Immature natural killer cell (primary cell): ENCODE measurements around the gene RFX7. TPM values are rescaled to one million over a fixed set of nuclear protein-coding genes. Genes with fewer than 3 reads are reported as not detected.
"Not testable (repeated sequence)": the region's sequence is repeated elsewhere in the genome, so short reads cannot be mapped to it uniquely, and the experiment has no call there.

Experiments
- DNase-seq, 3 donors: peaks; one replicate each; pipeline ENCODE4 v3.0.0; 2022; ENCODE audit warnings: mixed read lengths in 1 of 3
- H3K27ac Mint-ChIP-seq, 6 donors: one replicate each; pipeline ENCODE4 v1.8.0; 2020; ENCODE audit warnings: mixed read lengths in 6 of 6, mild to moderate bottlenecking in 5 of 6, inconsistent platforms in 4 of 6, moderate library complexity in 3 of 6
- H3K27me3 Mint-ChIP-seq, 3 donors: one replicate each; pipeline ENCODE4 v1.8.0; 2020 to 2021; ENCODE audit warnings: low read depth in 3 of 3, mild to moderate bottlenecking in 3 of 3, mixed read lengths in 3 of 3, moderate library complexity in 3 of 3, inconsistent platforms in 1 of 3
- H3K36me3 Mint-ChIP-seq, 3 donors: one replicate each; pipeline ENCODE4 v1.8.0; 2020; ENCODE audit warnings: mixed read lengths in 3 of 3, inconsistent platforms in 2 of 3, mild to moderate bottlenecking in 2 of 3
- H3K4me1 Mint-ChIP-seq, 2 donors: one replicate each; pipeline ENCODE4 v1.8.0; 2020; ENCODE audit warnings: inconsistent platforms in 2 of 2, mild to moderate bottlenecking in 2 of 2, mixed read lengths in 2 of 2, moderate library complexity in 1 of 2
- H3K4me3 Mint-ChIP-seq, 5 donors: one replicate each; pipeline ENCODE4 v1.8.0; 2020; ENCODE audit warnings: mild to moderate bottlenecking in 5 of 5, mixed read lengths in 5 of 5, inconsistent platforms in 3 of 5, moderate library complexity in 3 of 5
- H3K9me3 Mint-ChIP-seq, 6 donors: one replicate each; pipeline ENCODE4 v1.8.0; 2020; ENCODE audit warnings: mild to moderate bottlenecking in 6 of 6, mixed read lengths in 6 of 6, inconsistent platforms in 4 of 6, moderate library complexity in 3 of 6
- polyA plus RNA-seq, 3 donors: library from polyadenylated mRNA; unstranded; fragments of 300-500 nt; fragmentation: Illumina TruSeq; gene quantifications; one replicate each; pipeline ENCODE4 v1.2.3, GENCODE V29; 2021

Gene RFX7
- 1 to 10 TPM in 2 of 3 donors, under 1 TPM in 1; 0.03 to 4.7 (median 2.4) TPM for polyA plus RNA-seq

DNA sequence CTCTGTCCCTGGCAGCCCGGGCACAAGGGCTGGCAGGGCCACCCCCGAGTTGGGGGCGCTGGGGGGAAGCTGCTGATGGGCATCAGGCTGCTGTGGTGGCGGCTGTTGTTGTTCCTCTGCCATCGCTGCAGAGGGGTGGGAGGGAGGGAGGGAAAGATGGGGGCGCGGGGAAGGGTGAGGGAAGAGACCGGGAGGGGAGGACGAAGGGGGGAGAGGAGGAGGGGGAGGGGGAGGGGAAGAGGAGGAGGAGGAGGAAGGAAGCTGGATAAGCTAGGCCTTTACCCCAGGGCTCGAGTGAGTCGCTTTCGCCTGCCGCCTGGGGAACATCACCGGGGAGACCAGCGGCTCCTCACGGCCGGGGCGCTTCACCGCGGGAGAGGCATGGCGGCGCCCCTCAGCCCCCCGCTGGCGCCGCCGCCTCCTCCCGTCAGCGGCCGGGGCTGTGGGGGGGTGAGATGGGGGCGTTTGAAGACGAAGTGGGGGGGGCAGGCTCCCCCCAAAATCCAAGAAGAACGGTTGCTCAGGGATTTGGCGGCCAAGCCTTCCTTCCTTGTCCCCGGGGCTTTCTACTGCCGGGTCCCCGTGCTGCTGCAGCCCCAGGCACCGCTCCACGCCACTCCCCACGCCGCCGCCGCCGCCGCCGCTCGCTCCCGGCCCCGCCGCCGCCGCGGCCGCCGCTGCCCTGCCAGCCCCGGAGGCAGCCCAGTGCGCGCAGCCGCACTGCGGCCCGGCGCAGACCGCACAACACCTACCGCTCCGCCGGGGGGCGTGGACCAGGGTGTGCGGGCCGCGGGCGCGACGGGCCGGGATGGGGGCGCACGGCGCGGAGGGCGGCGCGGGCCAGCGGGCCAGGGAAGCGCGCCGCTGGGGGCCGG, at the start of gene RFX7:
TSS of gene RFX7 (minus strand) at position 717 of the 875 bp plus-strand sequence. CDS start at position 123, 594 bp downstream.
- Mint-ChIP-seq H3K9me3 (no peaks in the 10 kb centered on the region), H3K27me3 (peaks cover 6 to 10% (median 10%) of the 10 kb centered on the region in 3 donors), H3K27ac (peak within 1 kb of the TSS; percentile 80 to 94 (median 88)), H3K4me3 (peak within 1 kb of the TSS; percentile 86 to 95 (median 93)), H3K4me1 (peaks cover 44 to 60% of the 10 kb centered on the region in 2 donors), H3K36me3 (no peaks in the 10 kb centered on the region)
- peak; percentile 83 to 85 (median 83) for DNase-seq

DNA sequence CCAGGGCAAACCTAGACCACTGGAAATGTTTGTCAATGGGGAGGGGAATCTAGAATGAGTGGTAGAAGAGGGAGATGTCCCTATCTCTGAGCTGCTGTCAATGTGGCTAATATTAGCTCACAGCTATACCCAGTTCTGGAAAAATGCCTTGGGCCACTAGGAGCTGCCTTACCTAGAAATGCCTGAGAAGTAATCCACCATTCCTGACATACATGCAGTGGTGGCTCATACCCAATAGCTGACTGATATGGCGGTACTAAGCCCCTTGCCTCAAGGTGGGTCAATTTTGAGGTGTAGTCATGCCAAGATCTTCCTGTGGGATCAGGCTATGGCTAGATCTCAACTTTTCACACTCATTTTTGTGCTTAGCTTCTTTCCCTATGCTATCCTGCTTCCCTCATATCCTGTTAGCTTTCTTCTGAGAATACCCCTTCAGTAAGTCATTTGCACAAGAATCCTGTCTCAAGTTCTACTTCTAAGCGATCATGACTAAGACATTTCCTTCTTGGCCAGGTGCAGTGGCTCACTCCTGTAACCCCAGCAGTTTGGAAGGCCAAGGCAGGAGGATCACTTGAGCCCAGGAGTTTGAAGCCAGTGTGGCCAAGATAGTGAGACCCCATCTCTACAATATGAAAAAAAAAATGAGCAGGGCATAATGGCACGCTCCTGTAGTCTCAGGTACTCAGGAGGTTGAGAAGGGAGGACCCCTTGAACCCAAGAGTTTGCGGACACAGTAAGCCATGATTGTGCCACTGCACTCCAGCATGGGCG, 49.1 kb upstream of the RFX7 start:
- Mint-ChIP-seq H3K9me3 (peaks cover 2 to 18% (median 7%) of the 10 kb centered on the region in 6 donors), H3K27me3 (peaks cover 0 to 7% (median 5%) of the 10 kb centered on the region in 3 donors), H3K27ac (no peak overlapping the region), H3K4me1 (no peaks in the 10 kb centered on the region), H3K36me3 (no peaks in the 10 kb centered on the region), H3K4me3 (no peak overlapping the region)
- DNase-seq, result no peak

DNA sequence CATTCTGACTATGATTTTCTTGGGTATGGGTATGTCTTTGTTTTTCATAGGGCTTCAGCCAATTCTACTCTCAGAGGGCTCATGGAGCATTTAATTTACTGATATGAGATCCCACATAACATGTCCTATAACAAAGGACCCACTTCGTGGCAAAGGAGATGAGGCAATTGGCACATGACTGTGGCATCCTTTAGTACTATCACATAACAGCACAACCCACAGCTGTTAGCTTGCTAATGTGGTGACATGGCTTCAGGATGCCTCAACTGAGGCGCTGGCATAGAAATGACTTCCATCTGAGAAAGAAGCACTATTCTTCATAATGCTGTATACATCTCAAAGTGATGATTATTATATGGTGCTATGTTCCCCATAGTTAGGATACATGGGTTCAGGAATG, 48.1 kb upstream of the RFX7 start:
- H3K27me3 Mint-ChIP-seq, result peaks cover 0 to 5% (median 5%) of the 10 kb centered on the region in 3 donors
- no peak overlapping the region for H3K27ac Mint-ChIP-seq
- no peak overlapping the region for H3K4me3 Mint-ChIP-seq
- peaks cover 2 to 18% (median 7%) of the 10 kb centered on the region in 6 donors for H3K9me3 Mint-ChIP-seq
- H3K36me3 Mint-ChIP-seq, result no peaks in the 10 kb centered on the region
- no peaks in the 10 kb centered on the region for H3K4me1 Mint-ChIP-seq
- no peak for DNase-seq

DNA sequence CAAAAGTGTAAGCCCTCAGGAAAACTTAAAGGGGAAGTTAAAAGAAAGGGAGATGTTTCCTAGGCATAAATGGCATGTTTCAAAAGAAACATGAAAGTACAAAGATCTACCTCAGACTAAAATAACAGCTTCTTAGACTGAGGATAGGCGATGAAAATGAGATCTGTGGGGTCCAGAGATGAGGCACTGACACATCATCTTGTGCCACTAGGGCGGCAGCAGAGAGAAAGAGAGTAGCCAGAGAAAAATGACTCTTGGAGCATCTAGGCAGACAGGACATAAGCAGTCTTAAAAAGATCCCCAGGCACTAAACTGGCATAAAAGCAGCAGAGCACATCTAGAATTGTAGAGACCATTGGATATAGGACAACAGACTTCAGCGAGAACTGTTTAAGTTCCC, 42.5 kb upstream of the RFX7 start:
- H3K27me3 Mint-ChIP-seq, result peaks cover 2 to 8% (median 5%) of the 10 kb centered on the region in 3 donors
- H3K27ac Mint-ChIP-seq, result no peak overlapping the region
- peaks cover 2 to 18% (median 7%) of the 10 kb centered on the region in 6 donors for H3K9me3 Mint-ChIP-seq
- no peaks in the 10 kb centered on the region for H3K36me3 Mint-ChIP-seq
- H3K4me1 Mint-ChIP-seq, result no peaks in the 10 kb centered on the region
- DNase-seq, result no peak
- H3K4me3 Mint-ChIP-seq, result no peak overlapping the region

DNA sequence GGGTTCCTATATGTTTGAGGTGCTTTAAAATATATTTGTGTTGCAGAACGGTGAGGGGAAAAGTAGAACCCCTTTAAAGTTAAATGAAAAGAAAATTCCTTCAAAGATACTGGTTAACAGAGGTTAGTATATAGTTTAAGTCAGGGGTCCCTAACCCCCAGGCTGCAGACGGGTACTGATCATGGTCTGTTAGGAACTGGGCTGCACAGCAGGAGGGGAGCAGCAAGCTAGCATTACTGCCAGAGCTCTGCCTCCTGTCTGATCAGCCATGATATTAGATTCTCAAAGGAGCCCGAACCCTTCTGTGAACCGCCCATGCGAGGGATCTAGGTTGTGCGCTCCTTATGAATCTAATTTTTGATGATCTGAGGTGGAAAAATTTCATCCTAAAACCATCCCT, 37.5 kb upstream of the RFX7 start:
- peaks cover 0 to 18% (median 4%) of the 10 kb centered on the region in 6 donors for H3K9me3 Mint-ChIP-seq
- no peak overlapping the region for H3K27ac Mint-ChIP-seq
- DNase-seq, result no peak
- H3K4me1 Mint-ChIP-seq, result no peaks in the 10 kb centered on the region
- peaks cover 0 to 18% (median 5%) of the 10 kb centered on the region in 3 donors for H3K27me3 Mint-ChIP-seq
- H3K36me3 Mint-ChIP-seq, result peaks cover 0 to 10% (median 0%) of the 10 kb centered on the region in 3 donors
- H3K4me3 Mint-ChIP-seq, result no peak overlapping the region

DNA sequence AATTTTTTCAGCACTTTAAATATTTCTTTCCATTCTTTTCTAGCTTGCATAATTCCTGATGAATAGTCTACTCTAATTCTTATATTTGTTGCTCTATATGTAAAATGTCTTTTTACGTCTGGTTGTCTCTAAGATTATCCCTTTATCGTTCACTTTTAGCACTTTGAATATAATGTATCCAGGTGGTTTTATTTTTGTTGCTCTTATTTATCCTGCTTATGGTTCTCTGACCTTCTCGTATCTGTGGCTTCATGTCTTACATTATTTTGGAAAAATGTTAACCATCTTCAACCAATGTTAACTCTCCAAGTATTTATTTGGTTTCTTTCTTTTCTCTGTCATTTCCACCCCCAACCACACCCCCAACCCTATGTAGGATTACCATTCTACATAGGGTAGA, 30.0 kb upstream of the RFX7 start:
- no peak for DNase-seq
- peaks cover 0 to 10% (median 5%) of the 10 kb centered on the region in 3 donors for H3K36me3 Mint-ChIP-seq
- no peak overlapping the region for H3K27ac Mint-ChIP-seq
- H3K4me3 Mint-ChIP-seq, result no peak overlapping the region
- H3K9me3 Mint-ChIP-seq, result peaks cover 0 to 37% (median 7%) of the 10 kb centered on the region in 6 donors
- H3K4me1 Mint-ChIP-seq, result no peaks in the 10 kb centered on the region
- H3K27me3 Mint-ChIP-seq, result peaks cover 2 to 20% (median 5%) of the 10 kb centered on the region in 3 donors

DNA sequence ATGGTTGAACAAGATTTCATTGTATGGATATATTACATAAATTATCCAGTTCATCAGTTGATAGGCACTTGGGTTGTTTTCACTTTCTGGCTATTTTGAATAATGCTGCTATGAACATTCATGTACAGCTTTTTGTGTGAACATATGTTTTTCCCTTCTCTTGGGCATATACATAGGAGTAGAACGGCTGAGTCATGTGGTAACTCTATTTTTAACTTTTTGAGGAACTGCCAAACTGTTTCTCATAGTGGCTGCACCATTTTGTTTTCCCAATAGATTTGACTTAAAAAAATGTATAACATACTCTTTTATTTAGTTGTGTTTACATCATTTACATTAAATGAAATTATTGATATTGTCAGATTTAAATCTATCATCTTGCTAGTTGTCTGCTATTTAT, 28.8 kb upstream of the RFX7 start:
- Mint-ChIP-seq H3K27ac (no peak overlapping the region), H3K36me3 (peaks cover 0 to 6% (median 5%) of the 10 kb centered on the region in 3 donors), H3K27me3 (peaks cover 2 to 15% (median 5%) of the 10 kb centered on the region in 3 donors), H3K4me1 (no peaks in the 10 kb centered on the region), H3K9me3 (peaks cover 0 to 26% (median 4%) of the 10 kb centered on the region in 6 donors), H3K4me3 (no peak overlapping the region)
- no peak for DNase-seq

DNA sequence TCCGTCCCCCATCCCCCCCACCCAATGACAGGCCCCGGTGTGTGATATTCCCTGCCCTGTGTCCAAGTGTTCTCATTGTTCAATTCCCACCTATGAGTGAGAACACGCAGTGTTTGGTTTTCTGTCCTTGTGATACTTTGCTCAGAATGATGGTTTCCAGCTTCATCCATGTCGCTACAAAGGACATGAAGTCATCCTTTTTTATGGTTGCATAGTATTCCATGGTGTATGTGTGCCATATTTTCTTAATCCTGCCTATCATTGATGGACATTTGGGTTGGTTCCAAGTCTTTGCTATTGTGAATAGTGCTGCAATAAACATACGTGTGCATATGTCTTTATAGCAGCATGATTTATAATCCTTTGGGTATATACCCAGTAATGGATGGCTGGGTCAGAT, 22.8 kb upstream of the RFX7 start:
- not testable (repeated sequence) for H3K4me1 Mint-ChIP-seq, H3K4me3 Mint-ChIP-seq, DNase-seq, H3K9me3 Mint-ChIP-seq, H3K27ac Mint-ChIP-seq, H3K36me3 Mint-ChIP-seq, H3K27me3 Mint-ChIP-seq

DNA sequence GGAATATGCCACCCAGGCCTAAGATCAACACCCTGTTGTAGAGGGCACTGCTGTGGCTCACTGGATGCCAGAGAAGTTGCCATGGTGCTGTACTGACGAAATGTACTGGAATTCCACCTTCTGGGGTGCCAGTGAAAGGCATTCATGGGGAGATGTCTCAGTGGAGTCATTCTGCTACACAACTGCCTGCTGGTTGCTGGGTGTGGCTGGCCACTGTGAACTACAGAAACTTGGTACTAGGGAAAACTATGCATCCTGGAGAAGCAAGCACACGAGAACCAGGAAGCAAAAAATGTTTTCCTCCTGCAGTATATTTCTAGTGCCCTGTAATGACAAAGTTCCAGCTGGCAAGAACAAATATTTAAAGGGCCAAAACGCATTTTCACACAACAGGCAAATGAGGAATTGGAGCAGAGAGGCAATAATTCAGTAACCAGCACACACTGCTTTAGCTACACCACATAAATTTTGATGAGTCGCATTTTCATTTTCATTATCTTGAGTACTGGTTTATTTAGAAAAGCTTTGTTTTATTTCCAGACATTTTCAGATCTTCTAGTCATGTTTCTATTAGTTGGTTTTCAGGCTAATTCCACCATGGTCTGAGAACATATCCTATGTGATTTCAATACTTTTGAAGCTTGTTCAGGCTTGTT, 18.3 kb upstream of the RFX7 start:
- Mint-ChIP-seq H3K27ac (no peak overlapping the region), H3K4me1 (no peaks in the 10 kb centered on the region), H3K27me3 (peaks cover 0 to 15% (median 4%) of the 10 kb centered on the region in 3 donors), H3K4me3 (no peak overlapping the region), H3K36me3 (no peaks in the 10 kb centered on the region), H3K9me3 (peaks cover 0 to 1% (median under 1%) of the 10 kb centered on the region in 6 donors)
- no peak for DNase-seq

DNA sequence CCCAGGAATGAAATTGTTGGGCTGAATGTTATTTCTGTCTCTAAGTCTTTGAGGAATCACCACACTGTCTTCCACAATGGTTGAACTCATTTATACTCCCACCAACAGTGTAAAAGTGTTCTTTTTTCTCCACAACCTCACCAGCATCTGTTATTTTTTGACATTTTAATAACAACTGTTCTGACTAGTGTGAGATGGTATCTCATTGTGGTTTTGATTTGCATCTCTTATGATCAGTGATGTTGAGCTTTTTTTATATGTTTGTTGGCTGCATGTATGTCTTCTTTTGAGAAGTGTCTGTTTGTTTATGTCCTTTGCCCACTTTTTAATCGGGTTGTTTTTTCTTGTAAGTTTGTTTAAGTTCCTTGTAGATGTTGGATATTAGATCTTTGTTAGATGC, 13.6 kb upstream of the RFX7 start:
- not testable (repeated sequence) for H3K4me1 Mint-ChIP-seq, H3K4me3 Mint-ChIP-seq, H3K9me3 Mint-ChIP-seq, H3K36me3 Mint-ChIP-seq, DNase-seq, H3K27ac Mint-ChIP-seq
- H3K27me3 Mint-ChIP-seq, result peaks cover 0 to 37% (median 4%) of the 10 kb centered on the region in 3 donors

DNA sequence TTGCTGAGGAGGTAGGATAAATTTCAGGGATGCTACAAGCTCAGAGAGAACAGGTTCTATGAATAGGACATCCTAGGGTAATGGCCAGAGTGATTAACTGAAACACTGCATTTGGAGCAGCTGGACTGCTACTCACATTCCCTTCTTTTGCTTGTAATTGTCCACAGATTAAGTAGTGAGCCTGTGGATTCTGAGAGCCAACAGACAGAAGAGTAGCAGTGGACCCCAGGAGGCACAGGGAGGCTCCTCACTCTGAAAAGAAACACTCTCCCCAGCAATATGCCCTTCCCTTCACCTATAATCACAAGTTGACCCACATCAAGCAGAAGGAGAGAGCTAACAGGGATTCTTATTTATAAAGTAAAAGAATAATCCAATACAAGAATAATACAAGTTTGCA, 10.6 kb upstream of the RFX7 start:
- Mint-ChIP-seq H3K4me3 (no peak overlapping the region), H3K9me3 (no peaks in the 10 kb centered on the region), H3K27ac (no peak overlapping the region), H3K4me1 (no peaks in the 10 kb centered on the region), H3K36me3 (no peaks in the 10 kb centered on the region), H3K27me3 (peaks cover 0 to 37% (median 4%) of the 10 kb centered on the region in 3 donors)
- no peak for DNase-seq

DNA sequence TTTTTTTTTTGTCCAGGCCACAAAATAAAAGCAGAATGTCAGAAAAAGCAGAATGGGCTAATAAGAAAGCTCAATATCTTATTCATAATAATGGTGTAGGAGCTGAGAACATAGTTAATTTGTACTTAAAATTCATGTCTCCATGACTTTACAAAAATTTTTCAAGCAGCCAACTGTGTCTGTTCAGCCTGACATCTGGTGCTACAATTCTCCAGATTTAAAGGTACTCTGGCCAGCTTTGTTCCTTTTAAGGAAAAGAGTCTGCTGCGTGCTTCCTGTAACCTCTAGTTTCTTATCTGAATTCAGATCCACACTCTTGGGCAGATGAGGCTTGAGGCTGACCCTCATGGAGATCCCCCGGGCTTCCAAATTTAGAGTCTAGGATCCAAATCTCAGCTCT, 8.7 kb upstream of the RFX7 start:
- no peak overlapping the region for H3K4me3 Mint-ChIP-seq
- no peaks in the 10 kb centered on the region for H3K4me1 Mint-ChIP-seq
- no peak for DNase-seq
- H3K27me3 Mint-ChIP-seq, result peaks cover 0 to 30% (median 2%) of the 10 kb centered on the region in 3 donors
- H3K27ac Mint-ChIP-seq, result no peak overlapping the region
- H3K36me3 Mint-ChIP-seq, result no peaks in the 10 kb centered on the region
- H3K9me3 Mint-ChIP-seq, result no peaks in the 10 kb centered on the region

DNA sequence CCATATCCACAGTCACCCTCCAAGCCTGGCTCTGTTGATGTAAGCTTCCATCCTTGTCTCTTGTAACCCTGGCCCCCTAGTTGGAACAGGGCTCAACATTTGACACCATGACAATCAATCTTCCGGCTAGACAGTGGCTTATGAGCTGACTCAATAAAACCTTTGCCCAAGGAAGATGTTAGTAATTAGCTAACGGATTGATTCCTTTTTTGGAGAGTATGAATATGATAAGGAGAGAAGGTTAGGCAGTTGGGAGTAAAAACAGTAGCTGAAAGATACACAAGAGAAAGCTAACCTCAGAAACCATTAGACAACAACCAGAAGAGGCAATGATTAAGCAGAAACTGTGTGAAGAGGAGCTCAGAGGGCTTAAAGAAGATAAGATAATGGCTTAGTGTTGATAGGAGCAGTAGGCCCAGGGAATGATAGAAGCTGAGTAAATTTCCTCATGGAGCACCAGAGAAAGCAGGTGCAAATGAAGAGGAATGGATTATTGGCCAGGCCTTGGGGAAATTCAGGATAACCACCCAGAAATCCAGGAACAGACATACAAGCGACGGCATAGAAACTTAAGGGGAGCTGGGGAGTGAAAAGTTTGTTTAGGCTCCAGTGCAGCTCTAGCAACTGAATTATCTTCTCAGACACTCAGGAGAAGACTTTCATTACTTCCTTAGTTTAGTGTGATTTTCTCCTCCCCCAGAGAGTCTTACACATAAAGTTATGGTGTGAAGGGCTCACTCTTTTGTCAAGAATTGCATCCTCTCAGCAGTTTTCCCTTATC, 7.8 kb upstream of the RFX7 start:
- no peaks in the 10 kb centered on the region for H3K9me3 Mint-ChIP-seq
- H3K27me3 Mint-ChIP-seq, result peaks cover 0 to 23% (median 0%) of the 10 kb centered on the region in 3 donors
- no peaks in the 10 kb centered on the region for H3K4me1 Mint-ChIP-seq
- H3K4me3 Mint-ChIP-seq, result no peak overlapping the region
- H3K36me3 Mint-ChIP-seq, result no peaks in the 10 kb centered on the region
- no peak overlapping the region for H3K27ac Mint-ChIP-seq
- DNase-seq, result no peak
